ACC112 (cell line): ENCODE results near the gene GOLT1A.
A peak's percentile ranks its signal among the peaks of the same experiment; 100 is the strongest.

Source experiments
- H2AFZ ChIP-seq: fragments of 200-600 bp; sonication (generic); one replicate; pipeline ENCODE4 v1.6.0; 2017; ENCODE audit warnings: antibody characterized with exemption, low read length; ENCODE audit not compliant: unreplicated experiment
- H3K27ac ChIP-seq: fragments of 200-600 bp; sonication (generic); 2 replicates; pipeline ENCODE4 v1.5.1; 2014; ENCODE audit warnings: low read depth, mild to moderate bottlenecking, antibody characterized with exemption, low read length, moderate library complexity
- H3K27me3 ChIP-seq: fragments of 200-600 bp; sonication (generic); 2 replicates; pipeline ENCODE4 v1.6.1; 2014; ENCODE audit warnings: mild to moderate bottlenecking, antibody characterized with exemption, low read length, moderate library complexity, mixed read lengths; ENCODE audit not compliant: insufficient read depth
- H3K36me3 ChIP-seq: fragments of 200-600 bp; sonication (generic); 2 replicates; pipeline ENCODE4 v1.6.1; 2016; ENCODE audit warnings: mild to moderate bottlenecking, antibody characterized with exemption, low read length, moderate library complexity, mixed read lengths; ENCODE audit not compliant: insufficient read depth
- H3K4me1 ChIP-seq: fragments of 200-600 bp; sonication (generic); one replicate; pipeline ENCODE4 v1.6.1; 2016; ENCODE audit warnings: low read length, mixed read lengths; ENCODE audit not compliant: insufficient read depth, unreplicated experiment, control insufficient read depth
- H3K4me3 ChIP-seq: fragments of 200-600 bp; sonication (generic); 2 replicates; pipeline ENCODE4 v1.5.1; 2014; ENCODE audit warnings: mild to moderate bottlenecking, low read depth, low read length
- H3K79me2 ChIP-seq: fragments of 200-600 bp; sonication (generic); one replicate; pipeline ENCODE4 v1.6.0; 2016; ENCODE audit warnings: low read length; ENCODE audit not compliant: control insufficient read depth, unreplicated experiment, insufficient read depth

Gene GOLT1A

DNA sequence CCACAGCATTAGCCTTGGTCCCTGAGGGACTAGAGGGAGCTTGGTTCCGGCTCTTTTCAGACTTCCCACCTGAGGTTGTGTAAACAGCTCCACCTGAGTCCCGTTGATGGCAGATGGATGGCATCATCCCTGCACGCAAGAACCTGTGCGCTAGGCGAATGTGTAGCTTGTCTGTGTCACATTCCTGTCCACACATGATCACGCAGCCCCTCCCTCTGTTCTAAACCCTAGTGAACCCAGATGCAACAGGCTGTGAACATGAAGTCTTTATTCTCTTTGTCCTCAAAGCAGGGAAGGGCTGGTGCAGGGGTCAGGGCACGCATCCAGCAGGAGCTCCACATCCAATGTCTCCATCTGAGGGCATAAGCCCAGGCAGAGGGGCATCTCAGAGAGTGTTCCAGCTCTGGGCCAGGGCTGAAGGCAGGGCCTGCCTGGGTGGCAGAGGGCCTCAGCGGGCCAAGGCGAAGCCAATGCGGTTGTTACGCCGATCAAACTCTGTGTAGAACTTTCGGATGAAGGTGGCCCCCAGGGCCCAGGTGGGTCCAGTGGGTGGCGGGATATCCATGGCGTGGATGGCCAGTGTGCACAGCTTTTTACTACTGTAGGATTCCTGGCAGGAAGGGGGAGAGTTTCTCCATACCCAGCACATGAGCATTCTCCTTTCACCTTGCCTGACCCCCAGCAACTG lies 59.1 kb downstream of the GOLT1A start:
- Histone ChIP-seq H3K27me3 (no peaks in the 10 kb centered on the region), H3K4me1 (no peaks in the 10 kb centered on the region), H2AFZ (no peak overlapping the region), H3K4me3 (no peak overlapping the region), H3K79me2 (no peaks in the 10 kb centered on the region), H3K36me3 (no peaks in the 10 kb centered on the region), H3K27ac (no peak overlapping the region)

DNA sequence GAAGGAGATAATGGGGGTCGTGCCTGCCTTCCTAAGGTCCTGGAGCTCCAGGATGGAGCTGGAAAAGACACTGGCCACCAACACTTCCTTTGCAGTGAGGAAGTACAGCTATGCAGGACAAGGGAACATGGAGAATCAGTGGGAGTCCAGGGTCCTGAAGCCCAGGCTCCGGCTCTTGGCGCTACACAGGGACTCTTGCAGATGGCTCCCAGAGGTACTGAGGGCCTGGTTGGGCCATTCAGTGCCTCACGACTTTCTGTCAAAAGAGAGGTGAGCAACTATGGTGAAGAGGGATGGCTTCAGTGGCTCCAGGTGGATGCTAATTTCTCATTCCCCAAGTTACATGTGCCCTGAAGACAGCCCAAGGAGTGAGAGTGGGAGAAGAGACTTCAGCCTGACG lies 60.1 kb downstream of the GOLT1A start:
- Histone ChIP-seq H3K4me3 (no peak overlapping the region), H3K4me1 (no peaks in the 10 kb centered on the region), H3K27ac (no peak overlapping the region), H3K27me3 (no peaks in the 10 kb centered on the region), H3K79me2 (no peaks in the 10 kb centered on the region), H2AFZ (no peak overlapping the region), H3K36me3 (no peaks in the 10 kb centered on the region)

DNA sequence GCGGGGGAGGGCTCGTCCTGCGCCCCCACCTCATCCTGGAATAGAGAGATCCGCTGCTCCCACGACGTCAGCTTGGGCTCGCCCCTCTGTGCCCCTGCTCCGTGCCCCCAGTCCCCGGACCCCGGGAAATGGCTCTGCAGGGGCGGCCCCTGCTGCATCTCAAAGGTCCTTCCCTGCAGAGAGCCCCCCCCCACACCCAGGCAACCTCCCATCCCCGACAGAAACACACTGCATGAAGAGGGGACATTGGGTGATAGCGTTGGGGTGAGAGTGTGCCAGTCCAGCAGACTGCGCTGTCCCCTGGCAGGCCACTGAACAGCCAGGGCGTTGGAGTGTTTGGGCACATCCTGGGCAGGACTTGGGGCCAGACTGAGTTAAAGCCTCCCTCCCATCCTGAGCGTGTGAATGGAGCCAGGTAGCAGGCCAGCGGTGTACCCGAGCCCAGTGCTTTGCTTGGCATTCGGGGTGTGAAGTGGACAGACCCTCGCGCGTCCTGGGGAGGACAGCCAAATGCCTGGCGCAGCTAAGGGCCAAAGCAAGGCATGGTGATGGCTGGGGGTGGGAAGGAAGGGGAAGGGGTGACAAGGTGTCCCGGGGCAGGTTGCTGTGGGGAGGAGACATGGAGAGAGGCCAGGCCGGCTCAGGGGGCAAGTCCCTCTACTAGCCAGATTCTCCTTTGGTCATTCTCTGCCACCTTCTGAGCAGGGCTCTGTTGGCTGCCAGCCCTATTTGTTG lies 61.3 kb downstream of the GOLT1A start:
- H3K36me3 ChIP-seq, result no peaks in the 10 kb centered on the region
- no peaks in the 10 kb centered on the region for H3K27me3 ChIP-seq
- no peaks in the 10 kb centered on the region for H3K79me2 ChIP-seq
- H3K27ac ChIP-seq, result no peak overlapping the region
- H3K4me3 ChIP-seq, result peak overlapping the region; percentile 77
- H2AFZ ChIP-seq, result peak overlapping the region; percentile 81
- no peaks in the 10 kb centered on the region for H3K4me1 ChIP-seq

DNA sequence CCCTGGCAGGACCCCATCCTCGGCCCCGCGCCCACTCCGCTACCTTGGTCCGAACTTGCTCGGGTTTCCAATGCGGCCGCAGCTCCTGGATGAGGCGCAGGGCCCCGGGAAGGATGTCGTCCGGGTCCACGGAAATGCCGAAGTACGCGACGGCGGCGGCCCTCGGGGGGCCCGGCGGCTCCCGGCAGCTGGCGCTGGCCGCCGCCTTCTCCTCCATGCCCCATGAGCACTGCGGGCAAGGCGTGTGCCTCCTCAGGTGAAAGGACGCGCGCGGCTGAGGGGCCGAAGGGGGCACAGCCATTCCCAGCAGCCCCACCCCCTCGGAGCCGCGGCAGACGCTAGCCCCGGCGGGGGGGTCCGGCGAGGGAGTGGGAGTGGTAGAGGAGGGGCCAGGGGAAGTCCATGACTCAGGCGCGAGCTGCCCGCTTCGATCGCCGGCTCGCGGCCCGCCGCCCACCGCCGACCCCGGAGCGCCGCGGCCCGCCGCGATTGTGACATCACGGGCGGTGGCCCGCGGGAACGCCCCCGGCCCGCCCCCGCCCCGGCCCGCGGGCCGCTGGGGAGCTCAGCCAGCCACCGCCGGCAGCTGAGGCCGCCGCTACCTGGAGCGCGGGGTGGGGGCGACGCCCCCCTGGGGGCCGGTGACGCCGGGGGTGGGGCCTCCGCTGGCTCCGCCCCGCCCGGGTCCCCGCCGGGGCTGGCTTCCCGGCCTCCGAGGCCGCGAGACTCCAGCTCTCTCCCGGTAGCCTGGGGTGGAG lies 62.1 kb downstream of the GOLT1A start, which contains the start of gene ETNK2:
Gene ETNK2, minus strand, starts transcription at position 493 of the 758 bp plus-strand sequence. Its CDS starts 192 bp downstream, at position 301.
- no peaks in the 10 kb centered on the region for H3K4me1 ChIP-seq
- H3K27ac ChIP-seq, result no peak within 1 kb of the TSS
- H3K27me3 ChIP-seq, result no peaks in the 10 kb centered on the region
- H3K4me3 ChIP-seq, result peak within 1 kb of the TSS; percentile 77
- H3K79me2 ChIP-seq, result no peaks in the 10 kb centered on the region
- H3K36me3 ChIP-seq, result no peaks in the 10 kb centered on the region
- H2AFZ ChIP-seq, result peak within 1 kb of the TSS; percentile 81

DNA sequence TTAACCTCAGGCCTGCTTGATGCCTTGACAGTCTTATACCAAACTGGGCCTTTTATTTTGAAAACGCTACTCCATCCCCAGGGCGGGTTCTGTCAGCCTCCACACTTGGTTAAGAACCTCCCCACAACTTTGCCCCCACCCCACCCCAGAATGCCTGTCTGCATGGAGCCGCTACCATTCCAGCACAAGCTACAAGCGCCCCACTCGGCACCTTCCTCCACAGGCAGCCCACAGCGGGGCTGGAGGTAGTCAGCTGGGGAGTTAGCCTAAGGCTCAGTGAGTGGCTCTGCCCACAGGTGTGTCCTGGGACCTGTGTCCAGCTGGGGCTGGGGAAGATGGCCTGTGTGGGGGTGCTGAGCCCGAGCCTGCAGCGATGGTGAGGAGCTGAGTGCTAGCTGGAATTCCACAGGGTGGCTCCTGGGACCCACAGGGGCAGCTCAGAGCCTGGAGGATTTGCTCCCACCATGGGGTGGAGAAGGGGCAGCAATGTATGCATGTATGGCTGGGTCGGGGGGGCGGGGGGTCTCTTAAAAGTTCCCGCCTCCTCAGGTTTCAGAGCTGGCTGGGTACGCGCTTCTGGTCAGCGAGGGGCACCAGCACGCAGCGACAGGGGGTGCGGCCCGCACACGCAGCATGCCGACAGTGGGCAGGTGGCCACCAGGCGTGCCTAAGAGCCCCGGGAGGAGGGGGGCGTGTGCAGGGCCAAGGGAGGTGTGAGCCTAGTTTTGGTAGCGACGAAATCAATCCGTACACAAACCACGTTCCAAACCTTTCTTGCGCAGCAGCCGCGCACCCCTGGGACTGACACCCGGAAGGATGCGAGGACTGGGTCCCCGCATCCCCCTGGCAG lies 62.9 kb downstream of the GOLT1A start:
- Histone ChIP-seq H3K4me3 (peak overlapping the region; percentile 77), H3K27me3 (no peaks in the 10 kb centered on the region), H3K79me2 (no peaks in the 10 kb centered on the region), H2AFZ (peak overlapping the region; percentile 72), H3K4me1 (no peaks in the 10 kb centered on the region), H3K27ac (no peak overlapping the region), H3K36me3 (no peaks in the 10 kb centered on the region)

DNA sequence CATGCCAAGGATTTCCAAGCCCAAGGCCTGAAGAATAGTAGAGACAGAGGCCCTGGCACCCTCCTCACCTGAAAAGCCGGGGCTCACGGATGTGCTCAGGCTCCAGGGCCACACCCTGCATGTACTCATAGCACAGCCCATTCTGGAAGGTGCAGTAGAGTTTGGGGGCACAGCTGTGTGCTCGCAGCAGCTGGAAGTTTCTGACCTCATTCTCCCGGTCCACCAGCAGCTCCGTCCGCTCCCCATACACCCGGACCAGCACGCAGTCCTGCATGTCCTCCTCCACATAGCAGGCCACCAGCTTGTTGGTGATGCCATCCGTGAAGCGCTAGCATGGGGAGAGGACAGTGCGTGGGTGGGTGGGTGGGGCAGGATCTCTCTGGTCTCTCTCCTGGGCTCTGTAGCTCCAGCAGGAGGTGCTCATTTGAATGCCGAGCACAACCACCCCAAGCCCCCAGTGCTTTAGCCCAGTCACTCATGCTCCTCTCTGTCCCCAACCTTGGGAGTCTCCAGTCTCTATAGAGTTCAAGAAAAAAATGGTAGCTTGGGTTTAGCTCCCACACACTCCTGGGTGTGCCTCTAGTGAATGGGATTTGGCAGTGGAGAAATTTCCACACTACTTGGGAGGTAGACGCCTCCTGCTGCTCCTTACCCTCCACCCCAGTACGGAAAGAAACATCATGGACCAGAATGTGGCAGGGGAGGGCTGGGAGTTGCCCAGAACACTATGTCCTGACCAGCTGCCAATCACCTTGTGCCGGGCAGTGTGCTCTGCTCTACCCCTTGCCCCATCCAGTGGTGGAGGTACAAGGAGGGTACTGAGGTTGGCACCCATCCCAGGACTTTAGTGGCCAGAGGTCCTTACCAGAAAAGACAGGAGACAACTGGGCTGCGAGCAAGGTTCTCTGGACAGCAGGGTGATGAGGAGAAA lies 63.9 kb downstream of the GOLT1A start:
- Histone ChIP-seq H3K27me3 (no peaks in the 10 kb centered on the region), H3K4me1 (no peaks in the 10 kb centered on the region), H3K79me2 (no peaks in the 10 kb centered on the region), H3K27ac (no peak overlapping the region), H3K4me3 (no peak overlapping the region), H2AFZ (no peak overlapping the region), H3K36me3 (no peaks in the 10 kb centered on the region)

DNA sequence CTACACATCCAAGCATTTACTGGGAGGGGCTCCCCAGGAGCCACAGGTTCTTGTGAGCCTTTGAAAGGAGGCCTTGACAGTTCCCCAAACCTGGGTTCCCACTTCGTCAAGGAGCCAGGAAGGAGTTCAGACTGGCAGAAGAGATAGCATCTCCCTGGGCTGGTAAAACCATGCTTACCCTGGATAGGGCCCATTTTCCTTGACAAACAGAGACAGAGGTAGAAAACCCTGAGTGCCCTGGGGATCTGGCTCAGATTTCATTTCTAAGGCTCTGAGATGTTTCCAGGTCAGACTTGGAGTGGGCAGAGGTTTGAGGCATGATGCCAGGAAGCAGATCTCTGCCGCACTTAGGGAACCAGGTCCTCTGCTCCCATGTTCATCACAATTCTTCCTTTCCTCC lies 64.7 kb downstream of the GOLT1A start:
- Histone ChIP-seq H3K79me2 (no peaks in the 10 kb centered on the region), H3K27me3 (no peaks in the 10 kb centered on the region), H2AFZ (no peak overlapping the region), H3K4me3 (no peak overlapping the region), H3K4me1 (no peaks in the 10 kb centered on the region), H3K36me3 (no peaks in the 10 kb centered on the region), H3K27ac (no peak overlapping the region)
